Smooth muscle cell (in vitro differentiated cells): ENCODE measurements around the gene CTTN. TPM values are rescaled to one million over a fixed set of nuclear protein-coding genes. Genes with fewer than 3 reads are reported as not detected.

Experiments
- DNase-seq: peaks from one replicate; lab custom pipeline; 2025; ENCODE audit not compliant: unreplicated experiment; lab: John Stamatoyannopoulos, UW
- H2AFZ ChIP-seq: fragments of 200-600 bp; sonication (generic); 2 replicates; pipeline ENCODE4 v1.6.0; 2016; ENCODE audit warnings: antibody characterized with exemption, low read depth, mild to moderate bottlenecking
- H3F3A ChIP-seq: fragments of 200-600 bp; sonication (generic); 2 replicates; pipeline ENCODE4 v1.6.0; 2017; ENCODE audit warnings: antibody characterized with exemption, low read depth
- H3K27ac ChIP-seq: fragments of 200-600 bp; sonication (generic); 2 replicates; pipeline ENCODE4 v1.5.1; 2016; ENCODE audit warnings: low read depth, mild to moderate bottlenecking
- H3K27me3 ChIP-seq: fragments of 200-600 bp; sonication (generic); 2 replicates; pipeline ENCODE4 v1.6.1; 2016; ENCODE audit warnings: low read depth, mild to moderate bottlenecking
- H3K36me3 ChIP-seq: fragments of 200-600 bp; sonication (generic); 2 replicates; pipeline ENCODE4 v1.5.1; 2016; ENCODE audit warnings: low read depth
- H3K4me1 ChIP-seq: fragments of 200-600 bp; sonication (generic); 2 replicates; pipeline ENCODE4 v1.5.1; 2016; ENCODE audit warnings: low read depth
- H3K4me2 ChIP-seq: fragments of 200-600 bp; sonication (generic); 2 replicates; pipeline ENCODE4 v1.6.0; 2016; ENCODE audit warnings: mild to moderate bottlenecking
- H3K4me3 ChIP-seq: fragments of 200-600 bp; sonication (generic); 2 replicates; pipeline ENCODE4 v1.5.1; 2016; ENCODE audit warnings: mild to moderate bottlenecking
- H3K79me2 ChIP-seq: fragments of 200-600 bp; sonication (generic); 2 replicates; pipeline ENCODE4 v1.6.0; 2016; ENCODE audit warnings: low read depth, mild to moderate bottlenecking
- H3K9ac ChIP-seq: fragments of 200-600 bp; sonication (generic); 2 replicates; pipeline ENCODE4 v1.6.0; 2016; ENCODE audit warnings: low read depth
- H3K9me3 ChIP-seq: fragments of 200-600 bp; sonication (generic); replicated peaks from 2 replicates; pipeline ENCODE4 v1.5.1; 2016; ENCODE audit warnings: low read depth
- H4K20me1 ChIP-seq: fragments of 200-600 bp; sonication (generic); 2 replicates; pipeline ENCODE4 v1.6.0; 2016; ENCODE audit warnings: low read depth
- WGBS: methylation state at CpG from one replicate; pipeline ENCODE4 v1.1.7; 2016; ENCODE audit warnings: low lambda C conversion rate; 5-methylcytosine and 5-hydroxymethylcytosine counted together
- polyA plus RNA-seq: library from polyadenylated mRNA; unstranded; fragments of >200 nt; fragmentation: Nextera tagmentation; extraction: Ambion mirVana; gene quantifications from 2 replicates; pipeline ENCODE4 v1.2.1, GENCODE V29; 2016
- total RNA-seq: library from RNA; depleted of rRNA; stranded (reverse); fragments of >200 nt; gene quantifications from 2 replicates; pipeline ENCODE4 v1.2.3, GENCODE V29; 2014
- TF ChIP-seq, protein P1 (sequence below): fragments of 200-600 bp; sonication (generic); IDR thresholded peaks from 2 replicates; pipeline ENCODE4 v1.5.1; 2017; ENCODE audit warnings: borderline replicate concordance, mild to moderate bottlenecking, antibody characterized with exemption; ENCODE audit not compliant: insufficient read depth, poor library complexity, severe bottlenecking

CTTN gene
- total and polyA plus RNA-seq, 2 experiments from 2014 or later: 64.7 to 173 TPM

DNA sequence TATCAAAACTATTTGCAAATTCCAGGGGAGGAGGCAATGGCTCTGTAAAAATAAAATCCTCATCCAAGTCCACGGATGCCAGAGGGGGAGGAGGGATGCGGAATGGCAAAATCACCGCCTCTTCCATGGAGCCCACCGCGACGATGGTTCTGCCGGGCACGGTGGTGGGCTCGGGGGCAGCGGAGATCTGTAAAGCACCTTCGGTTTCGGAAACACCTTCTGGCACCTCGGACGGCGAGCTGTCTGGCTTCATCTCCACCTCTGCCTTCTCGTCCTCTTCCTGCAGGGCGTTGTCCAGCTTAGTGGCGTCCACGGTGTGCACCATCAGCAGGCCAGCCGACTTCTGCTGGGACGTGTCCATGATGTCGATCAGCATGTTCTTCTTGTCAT, 87.7 kb downstream of the CTTN start:
- no peaks in the 10 kb centered on the region for H3K27me3 ChIP-seq
- no peaks in the 10 kb centered on the region for H3K4me1 ChIP-seq
- H3K4me3 ChIP-seq: no peak overlapping the region
- no peaks in the 10 kb centered on the region for H4K20me1 ChIP-seq
- H3K9ac ChIP-seq: no peak overlapping the region
- H2AFZ ChIP-seq: no peak overlapping the region
- over 99% methylated on average over 22 of the region's 22 CpGs for WGBS
- no peak for DNase-seq
- no peaks in the 10 kb centered on the region for H3F3A ChIP-seq
- H3K27ac ChIP-seq: no peak overlapping the region
- H3K36me3 ChIP-seq: no peaks in the 10 kb centered on the region
- no peak overlapping the region for H3K4me2 ChIP-seq
- no peaks in the 10 kb centered on the region for H3K79me2 ChIP-seq
- TF ChIP-seq, protein P1, sequence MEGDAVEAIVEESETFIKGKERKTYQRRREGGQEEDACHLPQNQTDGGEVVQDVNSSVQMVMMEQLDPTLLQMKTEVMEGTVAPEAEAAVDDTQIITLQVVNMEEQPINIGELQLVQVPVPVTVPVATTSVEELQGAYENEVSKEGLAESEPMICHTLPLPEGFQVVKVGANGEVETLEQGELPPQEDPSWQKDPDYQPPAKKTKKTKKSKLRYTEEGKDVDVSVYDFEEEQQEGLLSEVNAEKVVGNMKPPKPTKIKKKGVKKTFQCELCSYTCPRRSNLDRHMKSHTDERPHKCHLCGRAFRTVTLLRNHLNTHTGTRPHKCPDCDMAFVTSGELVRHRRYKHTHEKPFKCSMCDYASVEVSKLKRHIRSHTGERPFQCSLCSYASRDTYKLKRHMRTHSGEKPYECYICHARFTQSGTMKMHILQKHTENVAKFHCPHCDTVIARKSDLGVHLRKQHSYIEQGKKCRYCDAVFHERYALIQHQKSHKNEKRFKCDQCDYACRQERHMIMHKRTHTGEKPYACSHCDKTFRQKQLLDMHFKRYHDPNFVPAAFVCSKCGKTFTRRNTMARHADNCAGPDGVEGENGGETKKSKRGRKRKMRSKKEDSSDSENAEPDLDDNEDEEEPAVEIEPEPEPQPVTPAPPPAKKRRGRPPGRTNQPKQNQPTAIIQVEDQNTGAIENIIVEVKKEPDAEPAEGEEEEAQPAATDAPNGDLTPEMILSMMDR: no peak
- H3K9me3 ChIP-seq: no peaks in the 10 kb centered on the region

Other genes with a start within 250 kb of the CTTN start
- 18.6 and 22.2 TPM in 2 replicates for gene FADD, start 195.2 kb upstream of the CTTN start, total RNA-seq
- 38.8 and 41.3 TPM in 2 replicates for gene FADD, start 195.2 kb upstream of the CTTN start, polyA plus RNA-seq
- 31.5 and 48.2 TPM in 2 replicates for gene PPFIA1, start 127.8 kb upstream of the CTTN start, total RNA-seq
- gene PPFIA1, start 127.8 kb upstream of the CTTN start, polyA plus RNA-seq: 23.8 and 33.8 TPM in 2 replicates